ENCODE measurements around the gene SPG7. TPM values are rescaled to one million over a fixed set of nuclear protein-coding genes. Genes with fewer than 3 reads are reported as not detected.
"Not testable (repeated sequence)": the region's sequence is repeated elsewhere in the genome, so short reads cannot be mapped to it uniquely, and the experiment has no call there.

Gene SPG7
- total RNA-seq, 2 donors from 2014 or later = 107 to 152 TPM

DNA sequence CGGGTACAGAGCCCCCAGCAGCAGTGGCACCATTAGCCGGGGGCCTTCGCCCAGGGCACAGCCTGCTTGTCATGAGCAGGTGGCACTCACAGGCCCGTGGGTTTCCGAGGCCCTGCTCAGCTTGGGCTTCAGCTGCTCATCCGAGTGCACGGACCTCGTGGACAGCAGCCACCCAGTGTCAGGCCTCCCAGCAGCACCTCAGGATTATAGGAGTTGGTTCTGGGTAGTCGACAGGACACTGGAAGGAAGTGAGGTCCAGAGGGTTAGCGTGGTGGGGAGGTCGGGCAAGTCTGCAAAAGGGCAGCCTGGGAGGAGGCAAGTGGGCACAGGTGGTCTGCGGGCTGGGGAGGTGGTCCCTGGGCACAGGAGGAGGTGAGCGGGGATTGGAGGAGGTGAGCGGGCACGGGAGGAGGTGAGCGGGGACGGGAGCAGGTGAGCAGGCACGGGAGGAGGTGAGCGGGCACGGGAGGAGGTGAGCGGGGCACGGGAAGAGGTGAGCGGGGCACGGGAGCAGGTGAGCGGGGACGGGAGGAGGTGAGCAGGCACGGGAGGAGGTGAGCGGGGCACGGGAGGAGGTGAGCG is 62.2 kb downstream of the SPG7 start:
- H3K36me3 ChIP-seq (replicated peaks in 1 of 2; ENCODE audit: insufficient read depth in 1 of 2, low read depth in 2 of 2) = no peaks in the 10 kb centered on the region
- intact Hi-C loops (cut with DNase I) = no loop called here
- H3K4me3 ChIP-seq = no peak overlapping the region
- ATAC-seq (no peak), DNase-seq (no peak)
- no peaks in the 10 kb centered on the region for H3K9me3 ChIP-seq
- no peak for TF ChIP-seq POLR2A (IDR thresholded peaks at IDR 0.05)
- TF ChIP-seq, protein P1, sequence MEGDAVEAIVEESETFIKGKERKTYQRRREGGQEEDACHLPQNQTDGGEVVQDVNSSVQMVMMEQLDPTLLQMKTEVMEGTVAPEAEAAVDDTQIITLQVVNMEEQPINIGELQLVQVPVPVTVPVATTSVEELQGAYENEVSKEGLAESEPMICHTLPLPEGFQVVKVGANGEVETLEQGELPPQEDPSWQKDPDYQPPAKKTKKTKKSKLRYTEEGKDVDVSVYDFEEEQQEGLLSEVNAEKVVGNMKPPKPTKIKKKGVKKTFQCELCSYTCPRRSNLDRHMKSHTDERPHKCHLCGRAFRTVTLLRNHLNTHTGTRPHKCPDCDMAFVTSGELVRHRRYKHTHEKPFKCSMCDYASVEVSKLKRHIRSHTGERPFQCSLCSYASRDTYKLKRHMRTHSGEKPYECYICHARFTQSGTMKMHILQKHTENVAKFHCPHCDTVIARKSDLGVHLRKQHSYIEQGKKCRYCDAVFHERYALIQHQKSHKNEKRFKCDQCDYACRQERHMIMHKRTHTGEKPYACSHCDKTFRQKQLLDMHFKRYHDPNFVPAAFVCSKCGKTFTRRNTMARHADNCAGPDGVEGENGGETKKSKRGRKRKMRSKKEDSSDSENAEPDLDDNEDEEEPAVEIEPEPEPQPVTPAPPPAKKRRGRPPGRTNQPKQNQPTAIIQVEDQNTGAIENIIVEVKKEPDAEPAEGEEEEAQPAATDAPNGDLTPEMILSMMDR (IDR thresholded peaks at IDR 0.05) = no peak
- 67 to 68% methylated on average over 21 to 24 of the region's 30 CpGs for WGBS, 2 donors
- no peak overlapping the region for H3K27ac ChIP-seq
- peaks cover 0 to 5% of the 10 kb centered on the region in 2 donors for H3K27me3 ChIP-seq
- peaks cover 22% of the 10 kb centered on the region for H3K4me1 ChIP-seq

DNA sequence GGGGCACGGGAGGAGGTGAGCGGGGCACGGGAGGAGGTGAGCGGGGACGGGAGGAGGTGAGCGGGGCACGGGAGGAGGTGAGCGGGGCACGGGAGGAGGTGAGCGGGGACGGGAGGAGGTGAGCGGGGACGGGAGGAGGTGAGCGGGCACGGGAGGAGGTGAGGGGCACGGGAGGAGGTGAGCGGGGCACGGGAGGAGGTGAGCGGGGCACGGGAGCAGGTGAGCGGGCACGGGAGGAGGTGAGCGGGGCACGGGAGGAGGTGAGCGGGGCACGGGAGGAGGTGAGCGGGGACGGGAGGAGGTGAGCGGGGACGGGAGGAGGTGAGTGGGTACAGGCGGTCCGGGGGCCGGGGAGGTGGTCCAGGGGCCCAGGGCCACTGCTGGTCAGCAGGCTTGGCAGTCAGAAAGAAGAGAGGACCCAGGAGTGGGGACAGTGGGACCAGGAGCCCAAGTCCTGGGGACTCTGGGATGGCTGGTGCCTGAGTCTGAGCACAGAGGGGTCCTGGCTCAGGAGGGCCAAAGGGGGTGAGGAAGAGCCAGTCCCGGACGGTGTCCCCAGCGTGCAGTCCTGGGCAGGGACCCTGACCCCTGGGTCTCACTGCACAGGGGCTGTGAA is 62.9 kb downstream of the SPG7 start:
- ATAC-seq; intact Hi-C loops (cut with DNase I); H3K27me3 ChIP-seq; H3K27ac ChIP-seq; H3K4me3 ChIP-seq; DNase-seq; H3K36me3 ChIP-seq (replicated peaks in 1 of 2; ENCODE audit: insufficient read depth in 1 of 2, low read depth in 2 of 2); H3K9me3 ChIP-seq: not testable (repeated sequence)
- peaks cover 20% of the 10 kb centered on the region for H3K4me1 ChIP-seq
- WGBS, 2 donors = 78 to 85% methylated on average over 13 to 14 of the region's 36 CpGs

DNA sequence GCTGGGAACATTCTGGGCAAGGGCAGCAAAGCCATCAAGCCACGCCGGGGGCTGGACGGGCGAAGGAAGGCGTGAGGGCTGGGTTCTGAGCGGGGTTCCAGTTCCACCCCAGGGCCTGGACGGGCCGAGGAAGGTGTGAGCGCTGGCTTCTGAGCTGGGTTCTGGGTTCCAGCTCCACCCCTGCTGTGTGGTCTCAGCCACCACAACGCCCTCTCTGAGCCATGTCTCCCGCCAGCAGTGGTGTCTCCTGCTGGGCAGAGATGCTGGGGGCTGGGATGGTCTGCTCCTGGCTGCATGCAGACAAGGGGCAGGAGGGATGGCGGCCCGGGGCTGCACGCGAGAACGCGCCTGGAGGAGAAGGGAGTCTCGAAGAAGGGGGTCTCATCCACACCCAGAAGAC is 63.4 kb downstream of the SPG7 start:
- Histone ChIP-seq H3K27me3 (peaks cover 0 to 13% of the 10 kb centered on the region in 2 donors), H3K4me3 (no peak overlapping the region), H3K27ac (no peak overlapping the region), H3K36me3 (replicated peaks in 1 of 2; ENCODE audit: insufficient read depth in 1 of 2, low read depth in 2 of 2) (no peaks in the 10 kb centered on the region), H3K4me1 (peaks cover 20% of the 10 kb centered on the region), H3K9me3 (no peaks in the 10 kb centered on the region)
- no peak for TF ChIP-seq POLR2A (IDR thresholded peaks at IDR 0.05)
- TF ChIP-seq, protein P1 (IDR thresholded peaks at IDR 0.05) = no peak
- ATAC-seq (no peak), DNase-seq (no peak)
- 84 to 86% methylated on average over 7 to 18 of the region's 18 CpGs for WGBS, 2 donors
- intact Hi-C loops (cut with DNase I) = no loop called here

DNA sequence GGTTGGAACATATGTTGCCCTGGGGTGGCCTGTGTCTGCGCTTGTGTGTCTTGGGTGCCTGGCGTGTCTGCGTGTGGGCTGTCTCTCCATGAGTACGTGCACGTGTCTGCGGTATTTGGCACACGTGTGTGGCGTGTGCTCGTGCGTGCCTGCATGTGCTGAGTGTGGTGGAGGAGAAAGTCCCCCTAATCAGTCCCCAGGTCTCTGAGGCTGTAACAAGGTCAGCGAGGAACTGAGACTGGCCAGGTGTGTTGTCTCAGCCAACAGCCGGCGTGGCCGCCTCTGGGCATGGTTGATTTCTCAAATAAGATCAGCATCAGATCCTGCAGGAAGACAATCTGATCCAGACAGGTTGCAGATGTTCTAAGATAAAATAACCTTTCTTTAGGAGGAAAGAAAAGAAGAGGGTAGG is 63.9 kb downstream of the SPG7 start:
- peaks cover 0 to 13% of the 10 kb centered on the region in 2 donors for H3K27me3 ChIP-seq
- H3K9me3 ChIP-seq = no peaks in the 10 kb centered on the region
- WGBS, 2 donors = 33 to 34% methylated on average over 9 to 14 of the region's 14 CpGs
- TF ChIP-seq, protein P1 (IDR thresholded peaks at IDR 0.05) = no peak
- no peak for TF ChIP-seq POLR2A (IDR thresholded peaks at IDR 0.05)
- intact Hi-C loops (cut with DNase I) = no loop called here
- ATAC-seq (no peak), DNase-seq (peak in 1 of 4 donors; percentile 28)
- no peak overlapping the region for H3K4me3 ChIP-seq
- H3K36me3 ChIP-seq (replicated peaks in 1 of 2; ENCODE audit: insufficient read depth in 1 of 2, low read depth in 2 of 2) = no peaks in the 10 kb centered on the region
- peaks cover 20% of the 10 kb centered on the region for H3K4me1 ChIP-seq
- H3K27ac ChIP-seq = no peak overlapping the region

DNA sequence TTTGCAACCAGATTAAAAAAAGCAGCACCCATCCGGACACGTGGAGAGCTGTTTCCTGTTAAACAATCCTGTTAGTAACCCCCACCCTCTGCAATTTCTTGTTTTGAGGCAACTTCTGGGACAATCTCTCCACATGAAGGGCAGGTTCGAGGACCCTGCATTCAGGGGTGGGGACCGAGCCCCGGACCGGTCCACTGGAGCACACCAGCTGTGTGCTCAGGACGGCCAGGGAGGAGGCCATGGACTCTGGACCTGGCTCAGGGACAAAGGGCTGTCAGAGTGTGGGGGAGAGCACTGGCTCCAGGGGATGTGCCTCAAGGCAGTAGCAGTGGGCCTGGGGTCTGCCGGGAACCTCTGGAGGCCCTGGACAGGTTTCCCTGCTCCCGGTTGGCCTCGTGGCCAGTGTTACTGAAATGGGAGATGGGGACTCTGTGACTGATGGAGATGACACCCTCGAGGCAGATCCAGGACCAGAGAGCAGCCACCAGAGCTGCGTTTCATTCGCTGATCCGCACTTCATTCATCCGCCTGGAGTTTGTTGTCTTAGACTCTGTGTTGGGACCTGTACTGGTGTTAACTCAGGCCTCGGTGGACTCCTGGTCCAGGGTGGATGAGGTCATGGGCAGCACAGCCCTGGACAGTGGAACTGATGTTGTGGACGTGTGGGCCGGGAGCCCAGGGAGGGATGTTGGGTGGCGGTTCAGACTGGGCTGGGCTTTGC is 64.4 kb downstream of the SPG7 start:
- no peak overlapping the region for H3K27ac ChIP-seq
- intact Hi-C loops (cut with DNase I) = no loop called here

More for the DNA sequence above, 64.4 kb downstream of the SPG7 start:
- Histone ChIP-seq H3K4me3 (no peak overlapping the region), H3K36me3 (replicated peaks in 1 of 2; ENCODE audit: insufficient read depth in 1 of 2, low read depth in 2 of 2) (no peaks in the 10 kb centered on the region), H3K4me1 (peaks cover 20% of the 10 kb centered on the region), H3K9me3 (no peaks in the 10 kb centered on the region), H3K27me3 (peaks cover 0 to 13% of the 10 kb centered on the region in 2 donors)
- 61 to 73% methylated on average over 10 to 19 of the region's 19 CpGs for WGBS, 2 donors
- ATAC-seq (no peak), DNase-seq (no peak)
- TF ChIP-seq POLR2A (IDR thresholded peaks at IDR 0.05) = no peak
- TF ChIP-seq, protein P1 (IDR thresholded peaks at IDR 0.05) = no peak
